GM21529 (cell line): ENCODE data around the gene ACOXL.
A peak's percentile ranks its signal among the peaks of the same experiment; 100 is the strongest.
"Not testable (repeated sequence)": the region's sequence is repeated elsewhere in the genome, so short reads cannot be mapped to it uniquely, and the experiment has no call there.

ENCODE experiments used
- ATAC-seq: cut with Tn5 transposase; IDR thresholded peaks from one replicate; pipeline ENCODE4 v1.9.1; 2021; ENCODE audit not compliant: unreplicated experiment

Gene ACOXL

GRCh38 chr2:111050701-111051376 is 318.5 kb downstream of the ACOXL start:
- no peak for ATAC-seq

- no peak for ATAC-seq
Measured at GRCh38 chr2:111052621-111053020, 320.2 kb downstream of the ACOXL start.

GRCh38 chr2:111053266-111053665 is 320.9 kb downstream of the ACOXL start:
- ATAC-seq, result no peak

- no peak for ATAC-seq
Measured at GRCh38 chr2:111053825-111054515, 321.6 kb downstream of the ACOXL start.

DNA sequence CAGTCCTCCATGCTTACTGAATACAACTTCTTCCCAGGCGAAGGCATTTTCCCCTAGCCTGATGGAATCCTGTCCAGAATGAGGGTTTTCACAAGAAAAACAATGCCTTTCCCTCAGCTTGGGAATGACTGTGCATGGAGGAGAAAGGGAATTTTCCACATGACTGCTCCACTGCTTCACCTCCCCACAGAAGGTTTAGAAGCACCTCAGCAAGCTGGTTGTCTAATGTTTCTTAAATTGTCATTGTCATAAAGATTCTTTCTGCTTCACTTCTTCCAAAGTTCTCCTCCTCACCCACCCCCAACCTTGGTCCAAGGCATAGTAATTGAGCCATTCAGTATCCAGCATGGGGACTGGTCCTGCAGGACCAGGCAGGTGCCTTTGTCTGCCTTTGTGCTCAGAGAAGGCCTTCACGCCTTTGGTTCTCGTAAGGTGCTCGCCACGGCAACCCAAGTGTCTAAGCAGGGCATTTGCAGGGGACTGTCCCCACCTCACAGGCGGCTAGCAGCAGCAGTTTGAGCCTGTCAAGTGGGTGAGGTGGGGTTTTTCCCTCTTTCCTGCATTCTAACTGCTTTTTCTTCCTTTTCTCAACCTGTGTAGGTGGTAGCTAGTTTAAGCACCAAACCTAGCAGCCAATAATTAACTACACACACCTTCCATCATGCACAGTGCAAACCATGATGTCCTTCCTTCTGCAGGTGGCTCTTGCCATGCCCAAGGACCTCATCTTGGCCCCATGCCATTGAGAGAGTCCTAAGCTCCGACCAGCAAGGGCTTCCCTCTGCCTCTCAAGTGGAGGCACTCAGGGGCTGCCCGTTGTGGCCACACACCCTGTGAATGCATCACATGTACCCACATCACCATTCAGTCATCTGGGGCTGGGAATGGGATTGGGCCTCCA is 322.7 kb downstream of the ACOXL start:
- peak; percentile 79 for ATAC-seq

DNA sequence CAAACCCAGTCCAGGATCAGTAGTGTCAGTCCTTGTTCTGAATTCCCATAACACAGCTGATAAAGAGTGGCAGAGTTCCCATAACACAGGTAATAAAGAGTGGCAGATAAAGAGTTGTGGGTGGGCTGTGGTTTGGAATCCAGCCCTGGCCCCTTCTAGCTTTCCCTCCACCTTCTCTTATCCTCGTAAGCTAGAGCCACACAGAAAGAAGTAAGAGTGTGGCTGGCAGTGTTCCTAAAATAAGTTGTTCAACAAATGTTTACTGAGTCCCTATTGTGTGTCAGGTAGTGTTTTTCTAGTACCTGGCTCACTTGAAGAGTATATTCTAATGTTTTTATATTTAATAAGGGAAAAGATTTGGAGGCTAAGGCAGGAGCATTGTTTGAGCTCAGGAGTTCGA is 323.4 kb downstream of the ACOXL start:
- no peak for ATAC-seq

DNA sequence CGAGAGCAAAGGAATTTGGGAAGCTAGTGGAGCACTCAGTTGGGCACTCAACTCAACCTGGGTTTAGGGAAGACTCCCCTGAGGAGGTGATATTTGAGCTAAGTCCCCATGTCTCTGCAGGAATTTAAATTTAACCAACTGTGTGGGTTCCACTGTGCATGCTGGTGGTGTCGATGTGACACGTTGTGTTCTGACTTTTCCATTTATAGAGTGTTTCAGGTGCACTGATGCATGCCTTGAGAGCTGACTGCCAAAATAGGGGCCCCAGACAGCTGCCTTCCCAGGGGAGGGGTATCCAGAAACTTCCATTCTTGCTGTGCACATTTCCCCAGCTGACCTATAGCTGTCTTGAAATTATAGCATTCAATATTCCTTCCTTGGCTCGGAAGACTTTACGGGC is 324.7 kb downstream of the ACOXL start:
- peak; percentile 36 for ATAC-seq

- ATAC-seq, result no peak
Measured at GRCh38 chr2:111057721-111058120, 325.3 kb downstream of the ACOXL start.

DNA sequence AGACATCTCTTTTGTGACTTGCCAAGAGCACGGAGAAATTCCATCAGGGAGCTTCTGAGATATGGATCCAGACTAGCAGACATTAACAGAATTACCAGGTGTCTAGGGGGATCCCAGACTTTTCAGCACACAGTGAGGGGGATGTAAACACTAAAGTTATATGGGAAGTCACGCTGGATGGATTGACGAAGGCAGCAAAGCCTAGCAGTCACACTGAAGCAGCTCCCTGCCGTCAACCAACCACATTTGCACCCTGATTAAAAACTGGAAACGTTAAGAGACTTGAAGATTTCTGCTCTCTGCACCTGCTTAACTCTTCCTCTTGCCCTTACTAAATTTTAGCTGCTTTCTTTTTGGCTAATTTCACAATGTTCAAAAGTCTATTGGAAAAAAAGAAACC is 325.9 kb downstream of the ACOXL start:
- no peak for ATAC-seq

DNA sequence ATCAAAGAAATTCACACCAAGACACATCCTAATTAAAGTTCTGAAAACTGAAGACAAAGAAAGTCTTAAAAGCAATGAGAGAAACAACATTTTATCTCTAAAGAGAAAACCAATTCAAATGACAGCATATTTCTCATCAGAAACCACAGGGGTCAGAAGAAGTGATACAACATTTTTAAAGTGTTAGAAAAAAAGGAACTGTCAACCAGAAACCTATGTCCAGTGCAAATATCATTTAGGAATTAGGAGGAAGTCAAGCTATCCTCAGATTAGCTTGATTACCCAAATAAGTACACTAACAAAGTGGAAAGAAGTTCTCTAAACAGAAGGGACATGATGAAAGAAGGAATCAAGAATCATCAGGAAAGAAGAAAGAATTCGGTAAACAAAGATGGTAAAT is 328.8 kb downstream of the ACOXL start:
- ATAC-seq, result no peak

GRCh38 chr2:111062417-111062816 is 330.0 kb downstream of the ACOXL start:
- ATAC-seq, result no peak

DNA sequence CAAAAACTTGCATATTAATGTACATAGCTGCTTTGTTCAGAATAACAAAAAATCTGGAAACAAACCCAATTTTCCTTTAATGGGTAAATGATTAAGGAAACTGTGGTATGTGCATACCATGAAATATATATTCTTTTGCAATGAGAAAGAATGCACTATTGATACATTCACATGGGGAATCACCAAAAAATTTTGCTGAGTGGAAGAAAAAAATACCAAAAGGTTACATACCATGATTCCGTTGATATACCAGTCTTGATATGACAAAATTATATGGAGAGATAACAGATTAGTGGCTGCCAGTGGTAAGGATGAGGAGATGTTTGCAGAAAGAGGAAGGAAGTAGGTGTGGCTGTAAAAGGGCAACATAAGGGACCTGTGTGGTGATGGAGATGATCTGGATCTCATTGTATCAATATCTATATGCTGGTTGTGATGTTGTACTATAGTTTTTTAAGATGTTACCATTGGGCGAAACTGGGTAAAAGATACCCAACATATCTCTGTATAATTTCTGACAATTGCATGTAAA is 333.8 kb downstream of the ACOXL start:
- ATAC-seq, result no peak

DNA sequence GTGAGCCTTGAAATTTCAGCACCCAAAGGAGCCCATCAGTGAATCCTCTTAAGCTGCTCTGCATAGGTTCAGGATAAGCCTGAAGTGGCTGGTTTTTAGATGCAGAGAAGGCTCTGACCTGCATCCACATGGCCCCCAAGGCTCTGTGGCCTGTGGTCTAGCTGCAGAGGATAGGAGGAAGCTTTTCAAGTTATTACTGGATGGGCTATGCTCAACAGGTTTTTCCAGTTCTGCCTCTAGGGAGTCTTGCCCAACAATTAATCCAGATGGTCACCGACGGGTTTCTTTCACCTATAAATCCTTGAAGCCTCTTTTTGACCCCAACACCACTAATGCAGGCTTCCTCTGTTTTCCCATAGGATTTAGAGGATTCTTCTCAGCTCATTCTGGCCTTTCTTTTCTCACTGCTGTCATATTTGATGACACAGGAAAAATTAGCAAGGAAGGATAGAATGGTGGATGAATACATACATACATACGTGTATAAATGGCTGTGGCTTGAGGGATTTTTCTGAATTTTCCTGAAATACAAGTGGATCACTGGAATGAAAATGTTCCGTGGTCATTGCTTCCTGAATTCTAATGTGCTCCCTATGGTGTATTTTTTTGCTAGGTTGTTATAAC is 336.2 kb downstream of the ACOXL start:
- ATAC-seq, result no peak

DNA sequence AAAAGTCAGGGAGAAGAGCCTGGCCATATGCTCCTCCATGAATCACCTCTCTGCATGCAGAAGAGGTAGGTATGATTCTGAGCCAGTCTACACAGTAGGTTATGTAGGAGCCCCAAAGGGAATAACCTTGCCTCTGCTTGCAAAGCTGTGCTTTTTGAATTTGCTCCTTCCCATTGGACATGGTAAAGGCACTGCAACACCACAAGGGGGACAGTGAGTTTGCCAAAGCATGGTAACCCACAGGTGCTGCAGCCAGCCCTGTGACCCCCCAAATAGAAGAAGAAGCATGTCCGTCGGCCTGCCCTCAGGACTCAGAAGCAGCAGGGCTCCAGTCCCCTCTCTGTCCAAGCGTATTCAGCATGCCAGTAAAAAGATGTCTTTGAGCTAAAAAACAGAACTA is 337.3 kb downstream of the ACOXL start:
- ATAC-seq, result no peak

GRCh38 chr2:111071600-111072171 is 339.3 kb downstream of the ACOXL start:
- no peak for ATAC-seq

GRCh38 chr2:111072220-111072871 is 340.0 kb downstream of the ACOXL start:
- no peak for ATAC-seq

DNA sequence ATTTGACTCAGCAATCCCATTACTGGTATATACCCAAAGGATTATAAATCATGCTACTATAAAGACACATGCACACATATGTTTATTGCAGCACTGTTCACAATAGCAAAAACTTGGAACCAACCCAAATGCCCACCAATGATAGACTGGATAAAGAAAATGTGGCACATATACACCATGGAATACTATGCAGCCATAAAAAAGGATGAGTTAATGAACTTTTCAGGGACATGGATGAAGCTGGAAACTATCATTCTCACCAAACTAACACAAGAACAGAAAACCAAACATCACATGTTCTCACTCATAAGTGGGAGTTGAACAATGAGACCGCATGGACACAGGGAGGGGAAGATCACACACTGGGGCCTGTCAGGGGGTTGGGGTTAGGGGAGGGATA is 350.3 kb downstream of the ACOXL start:
- not testable (repeated sequence) for ATAC-seq

DNA sequence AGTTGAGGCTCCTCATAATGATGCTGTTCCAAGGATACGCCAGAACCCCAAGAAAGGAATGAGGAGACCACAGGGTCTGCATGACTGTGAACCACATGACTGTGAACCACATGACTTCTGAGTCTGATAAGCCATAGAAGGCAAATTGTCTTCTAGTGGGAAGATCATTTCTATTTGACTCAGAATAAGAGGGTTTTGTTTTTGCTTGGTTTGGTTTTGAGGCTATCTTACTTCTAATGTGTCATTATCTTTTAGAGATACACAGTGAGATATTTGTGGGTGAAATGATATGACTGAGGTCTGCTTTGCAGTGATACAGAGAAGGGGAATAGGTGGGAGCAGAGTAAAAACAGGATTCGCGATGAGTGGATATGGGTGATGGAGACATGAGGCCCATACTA is 359.4 kb downstream of the ACOXL start:
- ATAC-seq, result no peak

DNA sequence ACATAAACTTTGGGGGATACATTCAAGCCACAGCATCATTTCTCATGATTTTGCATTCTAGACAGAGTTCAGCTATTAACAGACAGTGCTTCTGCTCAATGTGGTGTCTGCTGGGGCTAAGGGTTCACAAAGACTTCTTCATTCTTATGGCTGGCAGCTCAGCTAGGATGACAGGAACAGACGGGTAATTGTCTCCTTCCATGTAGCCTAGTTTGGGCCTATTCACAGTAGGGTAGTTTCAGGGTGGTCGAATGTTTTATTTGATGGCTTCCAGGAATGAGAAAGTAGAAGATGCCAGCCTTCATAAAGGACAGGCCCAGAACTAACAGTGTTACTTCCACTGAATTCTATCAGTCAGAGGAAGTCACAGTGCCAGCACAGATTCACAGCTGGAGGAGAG is 362.3 kb downstream of the ACOXL start:
- no peak for ATAC-seq

GRCh38 chr2:111095434-111095833 is 363.1 kb downstream of the ACOXL start:
- no peak for ATAC-seq
